ENCODE data around the gene PKN2.
A peak's percentile ranks its signal among the peaks of the same experiment; 100 is the strongest.

PKN2 gene

DNA sequence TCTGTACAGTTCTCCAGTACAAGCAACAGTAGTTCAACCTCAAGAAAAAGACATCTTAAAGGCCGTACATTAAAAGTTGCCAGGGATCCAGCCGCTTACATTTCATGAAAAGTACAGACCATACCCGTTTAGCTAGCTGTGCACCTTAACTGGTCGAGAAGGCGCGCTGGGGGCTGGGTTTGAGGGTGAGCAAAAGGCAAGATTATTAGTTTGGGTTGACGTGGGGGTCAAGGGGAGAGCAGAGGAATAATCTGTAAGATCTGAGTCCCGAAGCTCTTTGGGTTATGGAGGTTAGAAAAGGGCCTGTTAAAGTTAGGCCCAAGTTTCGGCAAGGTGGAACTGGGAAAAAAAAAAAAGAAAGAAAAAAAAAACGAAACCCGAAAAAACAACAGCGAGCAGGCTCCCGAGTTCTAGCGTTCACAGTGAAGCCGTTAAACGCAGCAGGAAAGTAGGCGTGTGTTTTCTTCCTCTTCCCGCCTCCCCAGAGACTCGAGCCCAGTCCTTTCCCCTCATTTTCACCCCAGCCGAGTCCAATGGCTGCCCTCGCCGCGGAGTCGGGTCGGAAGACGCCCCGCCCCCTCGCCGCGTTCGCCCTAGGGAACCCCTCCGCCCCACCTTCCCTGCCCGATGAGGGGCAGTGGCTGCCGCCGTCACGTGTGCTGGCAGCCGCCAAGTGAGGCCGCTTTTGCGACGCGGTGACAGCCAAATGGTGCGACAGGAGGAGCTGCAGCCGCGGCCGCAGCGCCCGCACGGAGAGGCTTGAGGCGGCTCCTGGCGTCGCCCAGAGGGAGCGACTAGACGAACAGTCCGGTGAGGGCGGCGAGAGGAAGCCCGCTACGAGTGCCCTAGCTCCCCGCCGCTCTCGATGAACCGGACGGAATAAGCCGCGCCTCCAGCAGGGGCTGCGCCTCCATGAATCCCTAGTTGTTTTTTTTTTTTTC is at the start of gene PKN2:
PKN2 (plus strand) TSS at position 733 of the 941 bp plus-strand sequence. CDS start 308 bp downstream, outside the sequence.
- peak; percentile 99 for DNase-seq (ENCODE audit: low spot score)

DNA sequence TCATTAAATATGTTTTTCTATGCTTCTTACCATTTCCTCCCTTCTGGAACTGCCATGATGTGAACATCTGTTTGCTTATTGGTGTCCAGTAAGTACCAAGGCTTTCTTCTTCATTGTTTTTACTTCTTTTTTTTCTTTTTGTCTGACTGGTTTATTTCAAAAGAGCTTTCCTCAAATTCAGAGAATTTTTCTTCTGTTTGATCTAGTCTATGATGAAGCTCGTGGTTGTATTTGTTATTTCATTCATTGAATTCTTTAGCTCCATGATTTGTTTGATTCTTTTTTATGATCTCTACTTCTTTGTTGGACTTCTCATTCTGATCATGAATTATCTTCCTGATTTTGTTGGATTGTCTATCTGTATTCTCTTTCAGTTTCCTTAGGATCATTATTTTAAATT is 49.5 kb upstream of the PKN2 start:
- no peak for DNase-seq (ENCODE audit: low spot score)

DNA sequence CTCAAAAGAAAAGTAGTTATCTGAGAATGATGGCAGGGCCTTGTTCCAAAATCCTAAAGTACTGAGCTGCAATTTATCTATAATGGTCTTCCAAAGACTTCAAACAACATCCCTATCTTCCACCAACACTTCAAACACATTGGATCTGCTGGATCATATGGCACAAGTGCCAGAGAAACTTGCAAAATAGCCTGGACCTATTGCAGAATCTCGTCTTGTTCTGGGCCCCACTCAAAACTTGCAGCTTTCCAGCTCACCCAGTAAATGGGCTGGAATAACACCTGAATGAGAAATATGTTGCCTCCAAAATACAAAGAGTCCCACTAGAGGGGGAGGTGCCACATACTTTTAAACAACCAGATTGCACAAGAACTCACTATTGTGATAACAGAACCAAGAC is 44.0 kb upstream of the PKN2 start:
- DNase-seq (ENCODE audit: low spot score): no peak

- no peak for DNase-seq (ENCODE audit: low spot score)
Measured at GRCh38 chr1:88645886-88646285, 38.2 kb upstream of the PKN2 start.

DNA sequence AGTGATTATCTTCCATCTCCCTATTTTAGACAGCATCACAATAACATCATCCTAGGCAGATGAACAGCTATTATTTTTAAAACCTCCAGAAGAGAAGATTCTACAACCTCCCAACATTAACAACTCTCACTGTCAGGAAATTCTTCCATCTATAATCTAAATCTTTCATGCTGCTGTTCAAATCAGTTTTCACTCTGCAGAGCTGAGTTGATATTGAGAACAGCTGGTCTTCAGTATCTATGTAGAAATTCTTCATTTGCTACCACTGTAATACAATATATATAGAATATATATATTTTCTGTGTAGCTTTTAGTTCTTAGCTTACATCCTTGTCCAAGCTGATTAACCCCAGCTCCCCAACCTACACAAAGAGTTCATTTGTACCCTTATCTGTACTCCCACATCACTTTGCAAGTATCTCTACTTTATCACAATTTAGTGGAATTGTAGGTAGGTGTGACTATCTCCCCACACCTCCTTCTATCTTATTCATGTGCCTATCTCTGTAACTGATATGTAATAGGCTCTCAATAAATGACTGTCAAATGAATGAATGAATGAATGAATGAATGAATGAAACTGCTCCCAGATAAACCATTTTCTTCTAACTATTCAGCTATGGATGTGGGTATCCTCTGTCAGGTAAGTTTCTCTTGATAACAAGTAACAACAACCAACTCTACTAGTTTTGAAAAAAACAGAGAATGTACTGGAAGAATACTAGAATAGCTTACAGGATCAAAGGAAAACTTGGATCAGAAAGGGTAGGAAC is 37.4 kb upstream of the PKN2 start:
- DNase-seq (ENCODE audit: low spot score): no peak

GRCh38 chr1:88647249-88647645 is 36.8 kb upstream of the PKN2 start:
- no peak for DNase-seq (ENCODE audit: low spot score)

DNA sequence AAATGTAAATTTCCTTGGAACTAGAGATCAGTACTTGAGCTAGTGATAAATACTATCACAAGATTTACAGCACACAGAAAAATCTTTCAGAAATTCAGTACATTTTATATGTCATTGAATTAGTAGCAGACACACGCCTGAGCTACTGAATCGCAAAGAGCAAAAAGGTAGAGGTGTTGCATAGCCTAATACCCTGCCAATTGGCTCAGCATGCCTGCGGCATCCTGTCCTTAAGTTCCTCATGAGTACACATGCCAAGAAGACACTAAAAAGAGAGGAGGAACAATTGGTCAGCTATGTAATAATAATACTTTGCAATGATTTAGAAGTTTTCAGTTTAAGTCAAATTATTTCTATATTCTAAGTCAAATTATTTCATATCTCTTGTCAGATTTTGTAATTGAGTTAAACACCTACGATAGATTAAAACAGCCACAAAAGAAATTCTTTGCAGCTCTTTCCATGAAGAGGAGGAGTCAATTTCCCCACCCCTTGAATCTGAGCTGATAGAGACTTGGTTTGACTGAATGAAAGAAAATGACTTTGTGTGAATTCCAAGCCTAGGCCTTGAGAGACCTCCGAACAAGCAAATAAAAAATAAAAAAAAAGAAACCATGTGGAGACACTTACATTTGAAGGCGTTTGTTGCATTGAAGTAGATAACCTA is 36.2 kb upstream of the PKN2 start:
- DNase-seq (ENCODE audit: low spot score): no peak

GRCh38 chr1:88648706-88649105 is 35.4 kb upstream of the PKN2 start:
- no peak for DNase-seq (ENCODE audit: low spot score)

- no peak for DNase-seq (ENCODE audit: low spot score)
Measured at GRCh38 chr1:88649932-88650331, 34.1 kb upstream of the PKN2 start.

DNA sequence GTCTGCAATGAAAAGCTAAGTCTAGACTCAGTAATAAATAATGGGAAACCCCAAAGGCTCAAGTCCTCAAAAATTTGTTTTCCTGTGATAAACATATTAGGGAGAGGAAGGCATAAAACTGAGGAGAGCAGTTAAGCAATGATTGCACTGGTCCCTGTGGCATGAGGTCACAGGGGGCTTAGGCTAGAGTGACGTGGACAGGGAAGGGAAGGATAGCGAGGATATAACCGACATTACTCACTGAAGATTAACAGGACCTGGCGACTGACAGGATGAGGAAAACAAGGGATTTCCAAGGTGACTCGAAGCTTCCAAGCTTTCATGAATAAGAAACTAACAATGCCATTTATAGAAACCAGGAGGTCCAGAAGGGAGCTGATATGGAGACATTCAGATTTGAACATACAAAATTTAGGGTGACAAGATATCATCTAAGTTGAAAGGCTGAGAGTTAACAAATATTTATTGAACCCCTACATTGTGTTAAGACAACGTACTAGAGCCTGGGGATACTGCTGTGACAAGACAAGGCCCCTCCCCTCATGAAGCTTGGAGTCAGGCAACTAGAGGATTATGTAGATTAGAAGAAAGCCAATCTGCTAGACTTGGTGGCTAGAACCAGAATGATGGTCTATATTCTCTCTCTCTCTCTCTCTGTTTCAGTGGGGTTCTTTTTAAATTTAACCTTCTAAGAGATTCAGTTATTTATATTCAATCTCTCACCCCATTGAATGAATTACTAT is 33.2 kb upstream of the PKN2 start:
- no peak for DNase-seq (ENCODE audit: low spot score)

DNA sequence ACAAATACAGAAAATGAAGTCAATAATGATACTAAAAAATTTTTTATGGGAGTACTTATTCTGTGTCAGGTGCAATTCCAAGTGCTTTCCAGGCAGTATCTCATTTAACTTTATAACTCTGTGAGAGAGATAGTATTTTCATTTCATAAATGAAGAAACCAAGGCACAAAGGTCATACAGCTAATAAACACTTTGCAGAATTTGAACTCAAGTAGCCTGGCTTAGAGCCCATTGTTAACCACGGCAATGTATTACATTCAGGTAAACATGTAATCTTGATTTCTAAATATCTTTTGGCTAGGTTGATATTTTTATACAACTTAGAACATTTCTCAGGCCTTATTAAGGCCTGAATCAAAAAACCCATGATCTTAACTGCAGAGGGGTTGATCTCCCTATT is 28.9 kb upstream of the PKN2 start:
- no peak for DNase-seq (ENCODE audit: low spot score)

DNA sequence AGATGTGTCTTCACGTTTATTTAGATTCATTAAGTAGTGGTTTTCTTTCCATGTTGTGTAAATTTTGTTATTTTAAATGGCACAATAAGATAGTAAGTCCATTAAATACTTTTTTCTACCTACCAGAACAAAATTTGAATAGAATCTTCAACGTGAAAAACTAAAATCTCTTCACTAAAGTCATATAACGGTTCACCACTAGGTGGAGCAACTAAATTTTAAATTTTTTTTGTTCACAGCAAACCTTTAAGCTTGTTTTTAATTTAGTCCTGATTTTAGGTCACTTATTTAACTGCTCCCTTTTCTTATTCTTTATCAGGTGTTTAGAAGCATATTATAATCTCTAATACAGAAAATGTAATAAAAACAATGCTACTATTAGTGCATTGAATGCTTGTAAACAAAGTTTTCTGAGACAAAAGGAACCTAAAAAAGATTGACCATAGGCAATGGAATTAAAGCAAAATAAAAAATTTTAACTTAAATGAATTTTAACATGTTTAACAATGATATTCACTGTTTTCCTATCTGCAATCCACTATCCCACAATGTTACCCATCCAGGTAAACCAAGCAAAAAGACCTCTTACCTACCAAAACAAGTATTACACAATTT is 28.3 kb upstream of the PKN2 start:
- peak; percentile 68 for DNase-seq (ENCODE audit: low spot score)

GRCh38 chr1:88658419-88658818 is 25.7 kb upstream of the PKN2 start:
- no peak for DNase-seq (ENCODE audit: low spot score)

- DNase-seq (ENCODE audit: low spot score): no peak
Measured at GRCh38 chr1:88659552-88659951, 24.5 kb upstream of the PKN2 start.

GRCh38 chr1:88661188-88661587 is 22.9 kb upstream of the PKN2 start:
- DNase-seq (ENCODE audit: low spot score): no peak

DNA sequence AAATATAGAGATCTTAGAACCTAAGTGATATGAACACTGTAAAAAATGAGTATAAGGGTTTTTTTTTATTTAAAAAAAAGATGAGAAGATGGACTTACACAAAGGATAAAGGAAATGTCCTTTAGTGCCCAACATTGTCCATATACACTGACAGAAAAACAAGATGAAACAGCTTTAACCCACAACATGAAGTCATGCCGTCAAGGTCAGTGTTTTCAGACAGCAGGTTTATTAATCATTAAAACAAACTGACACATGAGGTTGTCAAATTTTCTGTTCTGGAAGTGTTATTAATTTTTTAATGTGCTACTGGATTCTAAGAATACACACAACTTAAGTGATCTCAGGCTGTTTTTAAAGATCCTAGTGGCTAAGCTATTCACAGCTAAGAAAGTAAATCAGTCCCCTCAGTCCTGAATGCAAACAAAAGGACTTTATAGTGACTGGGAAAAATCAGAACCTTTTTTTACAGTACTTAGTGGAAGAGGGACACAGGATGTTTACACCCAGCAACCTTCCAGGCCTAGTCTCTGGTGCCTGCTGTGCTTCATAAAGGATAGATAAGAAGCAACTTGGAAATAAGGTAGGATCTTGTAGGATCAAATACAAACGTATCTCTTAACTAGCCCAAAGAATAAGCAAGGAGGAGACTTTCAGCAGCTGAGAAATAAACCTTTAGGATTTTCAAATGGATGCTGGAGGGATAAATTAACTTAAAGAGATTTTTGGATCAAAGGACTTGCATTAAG is 21.9 kb upstream of the PKN2 start:
- no peak for DNase-seq (ENCODE audit: low spot score)

GRCh38 chr1:88662723-88663122 is 21.4 kb upstream of the PKN2 start:
- DNase-seq (ENCODE audit: low spot score): no peak

DNA sequence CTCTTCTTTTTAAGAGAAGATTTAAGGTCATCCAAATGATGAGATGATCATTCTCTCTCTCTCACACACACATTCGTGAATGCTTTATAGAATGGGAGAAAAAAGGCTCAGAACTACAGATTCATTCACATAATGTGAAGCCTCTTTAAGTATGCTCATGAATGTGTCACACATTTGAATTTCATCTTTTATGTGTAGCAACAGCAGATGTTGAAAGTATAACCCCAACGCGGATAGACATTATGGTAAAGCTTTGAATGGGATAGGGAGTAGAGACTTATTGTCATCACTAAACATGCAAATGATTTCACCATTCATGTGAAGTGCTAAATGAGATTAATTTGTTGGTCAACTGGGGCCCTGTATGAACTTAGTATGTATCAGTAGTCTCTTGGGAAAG is 15.7 kb upstream of the PKN2 start:
- DNase-seq (ENCODE audit: low spot score): no peak

GRCh38 chr1:88670462-88670861 is 13.6 kb upstream of the PKN2 start:
- DNase-seq (ENCODE audit: low spot score): no peak

- DNase-seq (ENCODE audit: low spot score): no peak
Measured at GRCh38 chr1:88673446-88673845, 10.6 kb upstream of the PKN2 start.

DNA sequence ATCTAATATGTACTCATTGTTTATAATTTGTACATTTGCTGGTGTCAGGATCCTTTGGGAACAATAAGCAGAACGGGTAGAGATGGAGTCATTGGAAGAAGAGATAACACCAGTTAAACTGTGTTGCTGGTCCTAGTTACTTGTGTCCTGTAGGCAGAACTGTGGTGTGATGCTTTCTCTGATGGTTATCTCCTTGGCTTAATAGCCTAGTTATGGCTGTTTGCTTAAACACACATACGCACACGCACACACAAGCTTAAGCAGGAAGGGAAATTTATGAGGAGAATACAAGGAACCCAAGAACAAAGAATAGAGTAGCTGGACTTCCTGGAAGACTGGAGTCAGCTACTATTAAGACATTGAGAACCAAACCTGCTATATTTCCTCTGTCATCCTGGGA is 5.7 kb upstream of the PKN2 start:
- no peak for DNase-seq (ENCODE audit: low spot score)

Data from hematopoietic multipotent progenitor cell treated with erythropoietin and hydrocortisone succinate and interleukin-3 and kit ligand, for 15 days (in vitro differentiated cells).